ENCODE data around the gene MRPL52.

DNA sequence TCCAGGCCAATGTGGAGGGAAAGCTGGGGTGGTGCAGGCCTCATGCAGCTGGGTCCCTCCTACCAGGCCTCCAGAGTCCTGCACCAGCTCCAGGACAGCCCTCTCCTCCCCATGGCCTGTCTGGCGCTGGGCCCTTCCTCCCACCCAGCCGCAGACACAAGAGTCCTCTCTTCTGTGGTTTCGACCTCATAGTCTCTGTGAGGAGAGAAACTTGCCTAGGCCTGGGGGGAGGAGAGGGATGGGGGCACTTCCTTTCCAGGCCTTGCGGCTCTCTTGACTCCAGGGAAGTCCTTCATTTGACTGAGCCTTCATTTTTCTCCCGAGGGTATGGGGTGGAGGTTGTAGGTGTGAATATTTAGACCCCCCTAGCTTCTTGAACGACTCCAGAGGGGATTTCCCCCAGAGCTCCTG, 8.9 kb downstream of the MRPL52 start:
- TF ChIP-seq, protein P1, sequence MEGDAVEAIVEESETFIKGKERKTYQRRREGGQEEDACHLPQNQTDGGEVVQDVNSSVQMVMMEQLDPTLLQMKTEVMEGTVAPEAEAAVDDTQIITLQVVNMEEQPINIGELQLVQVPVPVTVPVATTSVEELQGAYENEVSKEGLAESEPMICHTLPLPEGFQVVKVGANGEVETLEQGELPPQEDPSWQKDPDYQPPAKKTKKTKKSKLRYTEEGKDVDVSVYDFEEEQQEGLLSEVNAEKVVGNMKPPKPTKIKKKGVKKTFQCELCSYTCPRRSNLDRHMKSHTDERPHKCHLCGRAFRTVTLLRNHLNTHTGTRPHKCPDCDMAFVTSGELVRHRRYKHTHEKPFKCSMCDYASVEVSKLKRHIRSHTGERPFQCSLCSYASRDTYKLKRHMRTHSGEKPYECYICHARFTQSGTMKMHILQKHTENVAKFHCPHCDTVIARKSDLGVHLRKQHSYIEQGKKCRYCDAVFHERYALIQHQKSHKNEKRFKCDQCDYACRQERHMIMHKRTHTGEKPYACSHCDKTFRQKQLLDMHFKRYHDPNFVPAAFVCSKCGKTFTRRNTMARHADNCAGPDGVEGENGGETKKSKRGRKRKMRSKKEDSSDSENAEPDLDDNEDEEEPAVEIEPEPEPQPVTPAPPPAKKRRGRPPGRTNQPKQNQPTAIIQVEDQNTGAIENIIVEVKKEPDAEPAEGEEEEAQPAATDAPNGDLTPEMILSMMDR (IDR thresholded peaks at IDR 0.05) = no peak
- TF ChIP-seq POLR2A (IDR thresholded peaks at IDR 0.05) = no peak
- TF ChIP-seq EP300 (IDR thresholded peaks at IDR 0.05) = no peak

Measured in ovary (tissue), 3 donors.